Keratinocyte (primary cell): ENCODE measurements around the gene WDR82. TPM values are rescaled to one million over a fixed set of nuclear protein-coding genes. Genes with fewer than 3 reads are reported as not detected.

Experiments
- DNase-seq: peaks from one replicate; pipeline ENCODE4 v3.0.0-alpha.2; 2011; ENCODE audit warnings: low read depth, missing footprints, low spot score
- FAIRE-seq: peaks from 2 replicates; lab custom pipeline; 2011; peaks lifted over from hg19 to GRCh38; lab: Jason Lieb, UNC
- H2AFZ ChIP-seq: 2 replicates; pipeline ENCODE4 v1.6.0; 2012; ENCODE audit warnings: low read length, control low read depth, inconsistent platforms; ENCODE audit not compliant: control insufficient read depth
- H3K27ac ChIP-seq: 2 replicates; pipeline ENCODE4 v1.5.1; 2011; ENCODE audit warnings: low read length; ENCODE audit not compliant: control insufficient read depth, insufficient read depth
- H3K27me3 ChIP-seq: 3 replicates; pipeline ENCODE4 v1.6.0; 2011; ENCODE audit warnings: low read length; ENCODE audit not compliant: control insufficient read depth, insufficient read depth; ENCODE audit errors: extremely low read depth
- H3K36me3 ChIP-seq, 2 experiments: 2 replicates in 1 of 2; 3 replicates in 1 of 2; pipeline ENCODE4 v1.5.1; 2011; ENCODE audit warnings: low read length in 2 of 2, mild to moderate bottlenecking in 1 of 2; ENCODE audit not compliant: control insufficient read depth in 2 of 2, insufficient read depth in 2 of 2; ENCODE audit errors: extremely low read depth in 1 of 2
- H3K4me1 ChIP-seq: 3 replicates; pipeline ENCODE4 v1.5.1; 2011; ENCODE audit warnings: low read length; ENCODE audit not compliant: control insufficient read depth, insufficient read depth; ENCODE audit errors: extremely low read depth
- H3K4me2 ChIP-seq: 3 replicates; pipeline ENCODE4 v1.6.0; 2011; ENCODE audit warnings: low read depth, low read length; ENCODE audit not compliant: control insufficient read depth, insufficient read depth; ENCODE audit errors: extremely low read depth
- H3K4me3 ChIP-seq, 3 experiments: fragments of 200-600 bp in 1 of 3; sonication (generic) in 1 of 3; 2 replicates in 2 of 3; 3 replicates in 1 of 3; pipeline ENCODE4 v1.5.1; 2011 to 2016; ENCODE audit warnings: low read length in 3 of 3, mild to moderate bottlenecking in 3 of 3, control low read depth in 2 of 3, inconsistent platforms in 1 of 3, low read depth in 1 of 3, mixed read lengths in 1 of 3, mixed run types in 1 of 3, moderate library complexity in 1 of 3; ENCODE audit not compliant: control insufficient read depth in 2 of 3, insufficient read depth in 2 of 3; ENCODE audit errors: extremely low read depth in 1 of 3
- H3K79me2 ChIP-seq: 2 replicates; pipeline ENCODE4 v1.6.0; 2012; ENCODE audit warnings: low read length; ENCODE audit not compliant: control insufficient read depth, insufficient read depth
- H3K9ac ChIP-seq: 3 replicates; pipeline ENCODE4 v1.6.0; 2011; ENCODE audit warnings: low read length; ENCODE audit not compliant: control insufficient read depth, insufficient read depth; ENCODE audit errors: extremely low read depth
- H3K9me1 ChIP-seq: 3 replicates; pipeline ENCODE4 v1.6.0; 2011; ENCODE audit warnings: low read length; ENCODE audit not compliant: control insufficient read depth, insufficient read depth; ENCODE audit errors: extremely low read depth
- H3K9me3 ChIP-seq: 2 replicates; pipeline ENCODE4 v1.5.1; 2012; ENCODE audit warnings: low read depth, low read length; ENCODE audit not compliant: control insufficient read depth
- H4K20me1 ChIP-seq: 3 replicates; pipeline ENCODE4 v1.6.0; 2011; ENCODE audit warnings: low read length; ENCODE audit not compliant: control insufficient read depth, insufficient read depth; ENCODE audit errors: extremely low read depth
- CTCF ChIP-seq, 3 experiments: IDR thresholded peaks in 1 of 3; conservative IDR thresholded peaks in 1 of 3; optimal IDR thresholded peaks in 1 of 3; 2 replicates in 2 of 3; 3 replicates in 1 of 3; pipeline versions ENCODE3 to v1.5.1; 2011; ENCODE audit warnings: low read length in 3 of 3, mild to moderate bottlenecking in 3 of 3, moderate library complexity in 2 of 3, control low read depth in 1 of 3, inconsistent platforms in 1 of 3; ENCODE audit not compliant: insufficient read depth in 2 of 3; ENCODE audit errors: extremely low read depth in 1 of 3
- EZH2 ChIP-seq: IDR thresholded peaks from one replicate; pipeline ENCODE4 v1.6.1; 2012; ENCODE audit warnings: inconsistent platforms, mild to moderate bottlenecking, low read length, moderate library complexity
- dilution Hi-C: fragments of 300-500 bp; cut with MboI; formaldehyde crosslinking; loops from one replicate; pipeline ENCODE4 v1.7.0; 2020; ENCODE audit warnings: low sequenced_read_pairs; ENCODE audit not compliant: extremely low pct_ligation_motif_present
- polyA plus RNA-seq, 5 experiments: library from polyadenylated mRNA; depleted of rRNA in 3 of 5; stranded (reverse) in 3 of 5; stranded (forward) in 1 of 5; unstranded in 1 of 5; fragments of >200 nt; gene quantifications; 1 replicate in 1 of 5; 2 replicates in 3 of 5; 3 replicates in 1 of 5; pipeline versions ENCODE4 v1.2.1 to v1.2.3, GENCODE V29; 2011 to 2012; ENCODE audit warnings: missing spikeins in 2 of 5, low read depth in 1 of 5, low replicate concordance in 1 of 5

Gene WDR82
- polyA plus RNA-seq, 1 donor (not counting 4 experiments of a cell fraction or from before 2014, with no cell fraction given) = 75.1 TPM

- FAIRE-seq (no peak), DNase-seq (no peak)
- H3K36me3 ChIP-seq = no peaks in the 10 kb centered on the region
- H3K9me1 ChIP-seq = peaks cover 2% of the 10 kb centered on the region
- H3K4me1 ChIP-seq = peaks cover 5% of the 10 kb centered on the region
- H3K4me3 ChIP-seq = no peak overlapping the region
- H3K9ac ChIP-seq = no peak overlapping the region
- no peak overlapping the region for H2AFZ ChIP-seq
- no peak overlapping the region for H3K4me2 ChIP-seq
- H3K27ac ChIP-seq = no peak overlapping the region
- no peaks in the 10 kb centered on the region for H3K79me2 ChIP-seq
- H3K9me3 ChIP-seq = no peaks in the 10 kb centered on the region
- peaks cover 3% of the 10 kb centered on the region for H4K20me1 ChIP-seq
- dilution Hi-C loops = no loop called here
- H3K27me3 ChIP-seq = peaks cover 8% of the 10 kb centered on the region
- TF ChIP-seq EZH2 (no peak), CTCF (optimal IDR thresholded peaks at IDR 0.05 in 1 of 3, IDR thresholded peaks at IDR 0.05 in 1 of 3, conservative IDR thresholded peaks at IDR 0.05 in 1 of 3; ENCODE audit: extremely low read depth in 1 of 3, insufficient read depth in 2 of 3, low read length in 3 of 3) (no peak)
Measured at GRCh38 chr3:52315006-52315405, 36.6 kb upstream of the WDR82 start.

GRCh38 chr3:52314489-52314888 is 36.0 kb upstream of the WDR82 start:
- no peak overlapping the region for H3K27ac ChIP-seq
- DNase-seq (no peak), FAIRE-seq (no peak)
- TF ChIP-seq CTCF (optimal IDR thresholded peaks at IDR 0.05 in 1 of 3, IDR thresholded peaks at IDR 0.05 in 1 of 3, conservative IDR thresholded peaks at IDR 0.05 in 1 of 3; ENCODE audit: extremely low read depth in 1 of 3, insufficient read depth in 2 of 3, low read length in 3 of 3) (no peak), EZH2 (no peak)
- no peak overlapping the region for H3K9ac ChIP-seq
- H3K27me3 ChIP-seq = peaks cover 8% of the 10 kb centered on the region
- H3K4me1 ChIP-seq = peaks cover 1% of the 10 kb centered on the region
- no peak overlapping the region for H3K4me3 ChIP-seq
- H3K36me3 ChIP-seq = no peaks in the 10 kb centered on the region
- H3K79me2 ChIP-seq = no peaks in the 10 kb centered on the region
- peaks cover 2% of the 10 kb centered on the region for H3K9me1 ChIP-seq
- H3K4me2 ChIP-seq = no peak overlapping the region
- dilution Hi-C loops = no loop called here
- H3K9me3 ChIP-seq = no peaks in the 10 kb centered on the region
- peaks cover 3% of the 10 kb centered on the region for H4K20me1 ChIP-seq
- no peak overlapping the region for H2AFZ ChIP-seq
